B cell (primary cell): Measurements from ENCODE around the gene MEX3A. TPM values are rescaled to one million over a fixed set of nuclear protein-coding genes. Genes with fewer than 3 reads are reported as not detected.

Source experiments
- ATAC-seq: fragments of 200-7000 bp; cut with Tn5 transposase; one replicate; pipeline ENCODE4 v1.10.0; 2021; ENCODE audit warnings: low read depth, mild to moderate bottlenecking, moderate number of reproducible peaks, moderate library complexity
- CTCF ChIA-PET: fragments of 350-600 bp; sonication (Branson Sonifier 250); formaldehyde crosslinking; loops from one replicate; lab custom pipeline; 2021; ENCODE audit warnings: antibody characterized with exemption, inconsistent platforms; lab: Charles Lee
- POLR2A ChIA-PET: fragments of 350-600 bp; sonication (Branson Sonifier 250); formaldehyde crosslinking; loops from one replicate; lab custom pipeline; 2021; ENCODE audit warnings: antibody characterized with exemption; lab: Charles Lee
- DNase-seq: peaks from one replicate; pipeline ENCODE4 v3.0.0; 2013
- H2AFZ ChIP-seq: 2 replicates; pipeline ENCODE4 v1.6.1; 2012; ENCODE audit warnings: mild to moderate bottlenecking, low read depth, low read length; ENCODE audit not compliant: insufficient read depth, poor library complexity, severe bottlenecking
- H3K27ac ChIP-seq, 2 donors: 1 replicate in 1 of 2; 2 replicates in 1 of 2; pipeline ENCODE4 v1.5.1; 2012 to 2013; ENCODE audit warnings: low read length in 2 of 2, mild to moderate bottlenecking in 2 of 2, moderate library complexity in 1 of 2
- H3K27me3 ChIP-seq, 4 experiments: fragments of 200-600 bp in 1 of 4; sonication (generic) in 1 of 4; replicated peaks in 1 of 4; 1 replicate in 2 of 4; 2 replicates in 2 of 4; pipeline versions ENCODE4 v1.6.1 to v1.7.0; 2013 to 2016; ENCODE audit warnings: low read length in 3 of 4, mild to moderate bottlenecking in 2 of 4, mixed read lengths in 1 of 4, moderate library complexity in 1 of 4; ENCODE audit not compliant: insufficient read depth in 4 of 4, control insufficient read depth in 3 of 4; ENCODE audit errors: control extremely low read depth in 1 of 4
- H3K36me3 ChIP-seq, 2 experiments: replicated peaks in 1 of 2; 1 replicate in 1 of 2; 2 replicates in 1 of 2; pipeline versions ENCODE4 v1.6.1 to v1.7.1; 2013; ENCODE audit warnings: low read length in 1 of 2; ENCODE audit not compliant: insufficient read depth in 2 of 2, control insufficient read depth in 1 of 2; ENCODE audit errors: control extremely low read depth in 1 of 2, extremely low read depth in 1 of 2
- H3K4me1 ChIP-seq, 2 donors: fragments of 200-600 bp in 1 of 2; sonication (generic) in 1 of 2; 1 replicate in 1 of 2; 2 replicates in 1 of 2; pipeline versions ENCODE4 v1.5.1 to v1.6.1; 2013 to 2017; ENCODE audit warnings: low read length in 2 of 2; ENCODE audit not compliant: control insufficient read depth in 2 of 2, insufficient read depth in 2 of 2
- H3K4me2 ChIP-seq: replicated peaks from 2 replicates; pipeline ENCODE3; 2012; ENCODE audit warnings: mild to moderate bottlenecking, low read depth, low read length; ENCODE audit not compliant: poor library complexity, severe bottlenecking
- H3K4me3 ChIP-seq, 5 experiments: fragments of 200-600 bp in 1 of 5; sonication (generic) in 1 of 5; 1 replicate in 3 of 5; 2 replicates in 2 of 5; pipeline versions ENCODE4 v1.5.1 to v1.7.0; 2011 to 2016; ENCODE audit warnings: low read length in 4 of 5, mild to moderate bottlenecking in 4 of 5, low read depth in 2 of 5, control low read depth in 1 of 5, moderate library complexity in 1 of 5; ENCODE audit not compliant: insufficient read depth in 1 of 5; ENCODE audit errors: control extremely low read depth in 1 of 5, extremely low read depth in 1 of 5
- H3K79me2 ChIP-seq: fragments of 200-600 bp; sonication (generic); one replicate; pipeline ENCODE4 v1.6.0; 2016; ENCODE audit warnings: low read length; ENCODE audit not compliant: control insufficient read depth, insufficient read depth
- H3K9ac ChIP-seq: fragments of 200-600 bp; sonication (generic); 2 replicates; pipeline ENCODE4 v1.6.1; 2017; ENCODE audit warnings: mild to moderate bottlenecking, low read length, moderate library complexity
- H3K9me3 ChIP-seq, 3 donors: one replicate each; pipeline versions ENCODE4 v1.6.1 to v1.7.1; 2013; ENCODE audit warnings: low read length in 2 of 3; ENCODE audit not compliant: control insufficient read depth in 2 of 3, insufficient read depth in 1 of 3; ENCODE audit errors: control extremely low read depth in 1 of 3
- H4K20me1 ChIP-seq: 2 replicates; pipeline ENCODE4 v1.6.0; 2012; ENCODE audit warnings: mild to moderate bottlenecking, low read length; ENCODE audit not compliant: insufficient read depth, control insufficient read depth, poor library complexity, severe bottlenecking
- H3K27ac Mint-ChIP-seq: one replicate; pipeline ENCODE4 v1.8.0; 2021; ENCODE audit warnings: mixed read lengths
- H3K27me3 Mint-ChIP-seq: one replicate; pipeline ENCODE4 v1.8.0; 2021; ENCODE audit warnings: mixed read lengths
- H3K4me1 Mint-ChIP-seq: one replicate; pipeline ENCODE4 v1.8.0; 2021; ENCODE audit warnings: mixed read lengths
- H3K4me3 Mint-ChIP-seq: one replicate; pipeline ENCODE4 v1.8.0; 2021; ENCODE audit warnings: mixed read lengths
- H3K9me3 Mint-ChIP-seq: one replicate; pipeline ENCODE4 v1.8.0; 2022; ENCODE audit warnings: mixed read lengths; ENCODE audit not compliant: insufficient read depth
- EZH2 ChIP-seq: IDR thresholded peaks from 2 replicates; pipeline ENCODE4 v1.6.1; 2012; ENCODE audit warnings: borderline replicate concordance, low read depth, mild to moderate bottlenecking, moderate library complexity, low read length; ENCODE audit not compliant: insufficient read depth, poor library complexity, severe bottlenecking
- WGBS: methylation state at CpG from one replicate; pipeline ENCODE4 v1.1.5; 2013; ENCODE audit warnings: missing lambda C conversion rate; ENCODE audit not compliant: insufficient coverage; 5-methylcytosine and 5-hydroxymethylcytosine counted together
- intact Hi-C: fragments of 100-400 bp; cut with micrococcal nuclease; formaldehyde crosslinking; loops from one replicate; pipeline ENCODE4 v1.10.0; 2022
- polyA plus RNA-seq: library from polyadenylated mRNA; depleted of rRNA; stranded (reverse); fragments of >200 nt; gene quantifications from 2 replicates; pipeline ENCODE4 v1.2.3, GENCODE V29; 2012
- total RNA-seq, 2 donors: library from RNA; stranded (reverse); fragments of 120-200 nt in 1 of 2; gene quantifications; 1 replicate in 1 of 2; 2 replicates in 1 of 2; pipeline versions ENCODE4 v1.2.3 to v1.2.4, GENCODE V29; 2013 to 2022
- TF ChIP-seq, protein P1 (sequence below): fragments of 200-600 bp; IDR thresholded peaks from one replicate; pipeline ENCODE4 v1.8.0; 2022; ENCODE audit warnings: antibody characterized with exemption, mild to moderate bottlenecking

The MEX3A gene
- total and polyA plus RNA-seq, 2 donors (not counting 1 experiment from before 2014, with no cell fraction given), result 0.27 to 1.1 TPM

DNA sequence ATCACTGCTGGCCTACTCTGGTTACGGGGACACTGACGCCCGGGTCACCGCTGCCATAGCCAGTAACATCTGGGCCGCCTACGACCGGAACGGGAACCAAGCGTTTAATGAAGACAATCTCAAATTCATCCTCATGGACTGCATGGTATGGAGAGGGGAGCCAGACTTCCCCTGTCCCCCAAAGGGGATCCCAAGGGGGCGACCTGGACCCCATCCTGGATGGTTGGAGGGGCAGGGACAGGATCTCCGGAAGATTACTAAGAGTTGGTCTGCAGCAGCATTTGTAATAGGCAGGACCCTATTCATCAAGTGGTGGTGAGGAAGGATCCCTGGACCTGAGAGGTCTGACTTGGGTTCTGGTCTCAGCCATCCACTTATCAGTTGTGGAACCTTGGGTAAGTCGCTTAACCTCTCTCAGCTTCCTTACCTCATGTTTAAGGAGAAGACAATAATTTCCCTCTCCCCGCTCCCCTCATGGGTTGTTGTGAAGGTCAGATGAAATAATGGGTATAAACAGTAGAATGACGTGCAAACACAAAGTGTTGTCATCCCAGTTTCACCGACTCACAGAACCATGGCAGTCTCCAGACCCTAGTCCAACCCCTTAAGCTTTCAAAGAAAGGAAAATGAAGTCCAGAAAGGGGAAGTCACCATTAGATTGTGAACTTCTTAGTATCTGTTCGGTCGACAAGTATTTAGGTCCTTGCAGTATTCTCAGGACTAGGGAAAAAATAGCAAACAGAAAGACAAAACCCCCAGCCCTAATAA lies 26.8 kb downstream of the MEX3A start:
- Mint-ChIP-seq H3K27me3 (no peaks in the 10 kb centered on the region), H3K9me3 (no peaks in the 10 kb centered on the region), H3K4me3 (peak overlapping the region; percentile 90), H3K4me1 (peaks cover 32% of the 10 kb centered on the region), H3K27ac (peak overlapping the region; percentile 92)
- peak overlapping the region; percentile 94 for H2AFZ ChIP-seq
- POLR2A ChIA-PET, result interaction anchor here (0.6 kb wide), 1 partner anchor 111 kb away, joined by 3 read pairs; no protein-coding TSS in a partner anchor
- ATAC-seq (no peak), DNase-seq (no peak)
- 3% methylated on average over 6 of the region's 17 CpGs for WGBS
- no peaks in the 10 kb centered on the region for H4K20me1 ChIP-seq
- peaks cover 12% of the 10 kb centered on the region for H3K79me2 ChIP-seq
- H3K4me3 ChIP-seq, result peak overlapping the region; percentile 78 to 99 (median 96)
- H3K4me2 ChIP-seq, result peak overlapping the region; percentile 91
- H3K9ac ChIP-seq, result peak overlapping the region; percentile 79
- H3K4me1 ChIP-seq, result peaks cover 8 to 24% of the 10 kb centered on the region in 2 donors
- intact Hi-C loops, result loop anchor here (2.0 kb wide), 2 partner anchors 77 to 311 kb away; partner anchors contain the start of gene ARHGEF2
- CTCF ChIA-PET, result no interaction called here
- peaks cover 0 to 5% of the 10 kb centered on the region in 2 experiments for H3K36me3 ChIP-seq
- peak overlapping the region in 1 of 2 donors; percentile 77 for H3K27ac ChIP-seq
- no peaks in the 10 kb centered on the region for H3K27me3 ChIP-seq
- TF ChIP-seq, protein P1, sequence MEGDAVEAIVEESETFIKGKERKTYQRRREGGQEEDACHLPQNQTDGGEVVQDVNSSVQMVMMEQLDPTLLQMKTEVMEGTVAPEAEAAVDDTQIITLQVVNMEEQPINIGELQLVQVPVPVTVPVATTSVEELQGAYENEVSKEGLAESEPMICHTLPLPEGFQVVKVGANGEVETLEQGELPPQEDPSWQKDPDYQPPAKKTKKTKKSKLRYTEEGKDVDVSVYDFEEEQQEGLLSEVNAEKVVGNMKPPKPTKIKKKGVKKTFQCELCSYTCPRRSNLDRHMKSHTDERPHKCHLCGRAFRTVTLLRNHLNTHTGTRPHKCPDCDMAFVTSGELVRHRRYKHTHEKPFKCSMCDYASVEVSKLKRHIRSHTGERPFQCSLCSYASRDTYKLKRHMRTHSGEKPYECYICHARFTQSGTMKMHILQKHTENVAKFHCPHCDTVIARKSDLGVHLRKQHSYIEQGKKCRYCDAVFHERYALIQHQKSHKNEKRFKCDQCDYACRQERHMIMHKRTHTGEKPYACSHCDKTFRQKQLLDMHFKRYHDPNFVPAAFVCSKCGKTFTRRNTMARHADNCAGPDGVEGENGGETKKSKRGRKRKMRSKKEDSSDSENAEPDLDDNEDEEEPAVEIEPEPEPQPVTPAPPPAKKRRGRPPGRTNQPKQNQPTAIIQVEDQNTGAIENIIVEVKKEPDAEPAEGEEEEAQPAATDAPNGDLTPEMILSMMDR, result no peak
- TF ChIP-seq EZH2, result no peak
- no peaks in the 10 kb centered on the region for H3K9me3 ChIP-seq
